HepG2 (cell line): ENCODE results near the gene LSS. TPM values are rescaled to one million over a fixed set of nuclear protein-coding genes. Genes with fewer than 3 reads are reported as not detected.

Source experiments
- AFF4 ChIP-seq: sonication (generic); formaldehyde crosslinking; IDR thresholded peaks from 2 replicates; pipeline ENCODE4 v1.4.0; 2020; ENCODE audit warnings: missing genetic modification reagents
- ATF4 ChIP-seq, 2 experiments: fragments of 450-650 bp in 1 of 2; sonication (generic) in 1 of 2; formaldehyde crosslinking; IDR thresholded peaks; 2 replicates each; pipeline versions ENCODE4 v1.5.0 to v1.8.0; 2020 to 2022; ENCODE audit warnings: mild to moderate bottlenecking in 1 of 2, missing genetic modification reagents in 1 of 2
- ATM ChIP-seq: fragments of 450-650 bp; IDR thresholded peaks from 2 replicates; pipeline ENCODE4 v1.7.1; 2017; ENCODE audit warnings: mild to moderate bottlenecking, borderline replicate concordance
- CBX1 ChIP-seq: IDR thresholded peaks from one replicate; pipeline ENCODE4 v1.6.1; 2016; ENCODE audit warnings: antibody characterized with exemption, low read depth
- CSRNP2 ChIP-seq: sonication (generic); formaldehyde crosslinking; conservative IDR thresholded peaks from 2 replicates; pipeline ENCODE4 v1.8.0; 2022; ENCODE audit warnings: low read depth, missing genetic modification reagents
- HNF1A ChIP-seq, 2 experiments: sonication (generic) in 1 of 2; formaldehyde crosslinking in 1 of 2; IDR thresholded peaks; 2 replicates each; pipeline versions ENCODE4 v1.4.0 to v1.6.1; 2016 to 2020; ENCODE audit warnings: borderline replicate concordance in 1 of 2, low read depth in 1 of 2, mild to moderate bottlenecking in 1 of 2, missing genetic modification reagents in 1 of 2
- NCOA2 ChIP-seq: sonication (generic); formaldehyde crosslinking; IDR thresholded peaks from 2 replicates; pipeline ENCODE4 v1.8.0; 2022; ENCODE audit warnings: inconsistent platforms
- RORA ChIP-seq: sonication (generic); formaldehyde crosslinking; IDR thresholded peaks from 2 replicates; pipeline ENCODE4 v1.5.0; 2020; ENCODE audit warnings: mild to moderate bottlenecking, missing genetic modification reagents, moderate library complexity
- ZBTB3 ChIP-seq: sonication (generic); formaldehyde crosslinking; IDR thresholded peaks from 2 replicates; pipeline ENCODE4 v1.4.0; 2020; ENCODE audit warnings: low read depth, mild to moderate bottlenecking, moderate library complexity, missing genetic modification reagents, borderline replicate concordance
- ZBTB7A ChIP-seq: sonication (generic); formaldehyde crosslinking; IDR thresholded peaks from 2 replicates; pipeline ENCODE4 v1.8.0; 2022; ENCODE audit warnings: mild to moderate bottlenecking, missing genetic modification reagents
- ZNF333 ChIP-seq: sonication (generic); formaldehyde crosslinking; IDR thresholded peaks from 2 replicates; pipeline ENCODE4 v1.4.0; 2020; ENCODE audit warnings: mild to moderate bottlenecking, missing genetic modification reagents, borderline replicate concordance
- ZNF547 ChIP-seq: sonication (generic); formaldehyde crosslinking; IDR thresholded peaks from 2 replicates; pipeline ENCODE4 v1.5.1; 2020; ENCODE audit warnings: mild to moderate bottlenecking, missing genetic modification reagents
- ZNF639 ChIP-seq: conservative IDR thresholded peaks from 2 replicates; pipeline ENCODE4 v1.6.1; 2018; ENCODE audit warnings: missing genetic modification reagents
- ZNF670 ChIP-seq: sonication (generic); formaldehyde crosslinking; IDR thresholded peaks from 2 replicates; pipeline ENCODE4 v1.8.0; 2022; ENCODE audit warnings: mild to moderate bottlenecking, missing genetic modification reagents, borderline replicate concordance
- ZNF776 ChIP-seq: sonication (generic); formaldehyde crosslinking; IDR thresholded peaks from 2 replicates; pipeline ENCODE4 v1.4.0; 2020; ENCODE audit warnings: mild to moderate bottlenecking, missing genetic modification reagents
- polyA plus RNA-seq, 8 experiments: library from polyadenylated mRNA; depleted of rRNA in 3 of 8; stranded (reverse) in 7 of 8; unstranded in 1 of 8; fragments of >200 nt; fragmentation: Illumina TruSeq in 4 of 8; extraction: Trizol in 4 of 8; gene quantifications; 2 replicates each; pipeline versions ENCODE4 v1.2.1 to v1.2.3, GENCODE V29; 2011 to 2016; ENCODE audit warnings: low read depth in 4 of 8, missing spikeins in 1 of 8, mixed read lengths in 1 of 8; ENCODE audit not compliant: insufficient read depth in 1 of 8
- total RNA-seq, 5 experiments: library from RNA; depleted of rRNA; stranded (reverse); fragments of >200 nt; fragmentation: Illumina TruSeq; extraction: Trizol; gene quantifications; 2 replicates each; pipeline ENCODE4 v1.2.3, GENCODE V29; 2016; ENCODE audit warnings: low read depth in 1 of 5

The LSS gene
- total and polyA plus RNA-seq, 2 of the 13 experiments (the other 11 are each of a cell fraction or from before 2014, with no cell fraction given), result 72.6 to 113 TPM

GRCh38 chr21:46155514-46156377 lies 72.8 kb downstream of the LSS start, which contains the start of gene FTCD (continued):
- no peak for TF ChIP-seq ZNF639 (CRISPR knock-in tag)
- peak; percentile 37; the same call in 1 of the 2 replicates for TF ChIP-seq NCOA2 (CRISPR knock-in tag)
- no peak; a peak in 1 of 4 replicates for TF ChIP-seq ATF4 (CRISPR knock-in tag; IDR thresholded peaks at IDR 0.05)
- no peak for TF ChIP-seq ZNF547 (CRISPR knock-in tag)
- TF ChIP-seq ZNF333 (CRISPR knock-in tag), result peak; percentile 33; the same call in 1 of the 2 replicates
- TF ChIP-seq ZBTB3 (CRISPR knock-in tag), result no peak
- TF ChIP-seq CSRNP2 (CRISPR knock-in tag), result no peak
- no peak for TF ChIP-seq AFF4 (CRISPR knock-in tag)
- TF ChIP-seq ZBTB7A, result peak; percentile 75
- TF ChIP-seq ATM, result no peak
- peak; percentile 88; the same call in 1 of the 2 replicates for TF ChIP-seq ZNF776 (CRISPR knock-in tag)
- TF ChIP-seq CBX1, result peak; percentile 19
- no peak for TF ChIP-seq RORA (CRISPR knock-in tag)
- peak; percentile 93 for TF ChIP-seq ZNF670 (CRISPR knock-in tag)
- peak; percentile 88 for TF ChIP-seq HNF1A (IDR thresholded peaks at IDR 0.05; ENCODE audit: low read depth)
- peak; percentile 96 for TF ChIP-seq HNF1A (CRISPR knock-in tag; IDR thresholded peaks at IDR 0.05; ENCODE audit: borderline replicate concordance)
